GM23248 (cell line): ENCODE data around the gene CCNY. TPM values are rescaled to one million over a fixed set of nuclear protein-coding genes. Genes with fewer than 3 reads are reported as not detected.
A peak's percentile ranks its signal among the peaks of the same experiment; 100 is the strongest.

Experiments
- DNase-seq: peaks from one replicate; pipeline ENCODE4 v3.0.0-alpha.2; 2015
- H2AFZ ChIP-seq: fragments of 200-600 bp; sonication (generic); 2 replicates; pipeline ENCODE4 v1.6.1; 2016; ENCODE audit warnings: antibody characterized with exemption
- H3F3A ChIP-seq: fragments of 200-600 bp; sonication (generic); 2 replicates; pipeline ENCODE4 v1.6.1; 2016; ENCODE audit warnings: mild to moderate bottlenecking, antibody characterized with exemption, mixed run types; ENCODE audit not compliant: insufficient read depth
- H3K27ac ChIP-seq: fragments of 200-600 bp; sonication (generic); 2 replicates; pipeline ENCODE4 v1.5.1; 2016; ENCODE audit warnings: mild to moderate bottlenecking
- H3K27me3 ChIP-seq: fragments of 200-600 bp; sonication (generic); replicated peaks from 2 replicates; pipeline ENCODE4 v1.6.1; 2016; ENCODE audit warnings: mild to moderate bottlenecking; ENCODE audit not compliant: insufficient read depth
- H3K36me3 ChIP-seq: fragments of 200-600 bp; sonication (generic); 2 replicates; pipeline ENCODE4 v1.6.1; 2016; ENCODE audit warnings: low read depth, mild to moderate bottlenecking
- H3K4me1 ChIP-seq: fragments of 200-600 bp; sonication (generic); 2 replicates; pipeline ENCODE4 v1.6.1; 2016; ENCODE audit warnings: mild to moderate bottlenecking; ENCODE audit not compliant: insufficient read depth
- H3K4me2 ChIP-seq: fragments of 200-600 bp; sonication (generic); one replicate; pipeline ENCODE4 v1.6.1; 2016; ENCODE audit warnings: mild to moderate bottlenecking; ENCODE audit not compliant: unreplicated experiment
- H3K4me3 ChIP-seq: fragments of 200-600 bp; sonication (generic); 2 replicates; pipeline ENCODE4 v1.5.1; 2016; ENCODE audit warnings: mild to moderate bottlenecking
- H3K79me2 ChIP-seq: fragments of 200-600 bp; sonication (generic); 2 replicates; pipeline ENCODE4 v1.6.1; 2016; ENCODE audit warnings: mild to moderate bottlenecking; ENCODE audit not compliant: insufficient read depth
- H3K9ac ChIP-seq: fragments of 200-600 bp; sonication (generic); 2 replicates; pipeline ENCODE4 v1.6.1; 2016; ENCODE audit warnings: mild to moderate bottlenecking
- H3K9me2 ChIP-seq: fragments of 200-600 bp; sonication (generic); 2 replicates; pipeline ENCODE4 v1.6.1; 2016; ENCODE audit warnings: mixed run types, mild to moderate bottlenecking, moderate library complexity; ENCODE audit not compliant: insufficient read depth
- H3K9me3 ChIP-seq: fragments of 200-600 bp; sonication (generic); one replicate; pipeline ENCODE4 v1.6.1; 2017; ENCODE audit warnings: low read depth
- H4K20me1 ChIP-seq: fragments of 200-600 bp; sonication (generic); 2 replicates; pipeline ENCODE4 v1.6.0; 2016; ENCODE audit not compliant: insufficient read depth
- EZH2 ChIP-seq: fragments of 200-600 bp; sonication (generic); IDR thresholded peaks from 2 replicates; pipeline ENCODE4 v1.6.1; 2018; ENCODE audit warnings: antibody characterized with exemption, mild to moderate bottlenecking; ENCODE audit not compliant: insufficient read depth, poor library complexity, severe bottlenecking
- EZH2phosphoT487 ChIP-seq: fragments of 200-600 bp; sonication (generic); IDR thresholded peaks from 2 replicates; pipeline ENCODE4 v1.6.1; 2018; ENCODE audit warnings: antibody characterized with exemption, moderate library complexity, mild to moderate bottlenecking, low read depth; ENCODE audit not compliant: insufficient read depth
- WGBS, 2 experiments: methylation state at CpG; one replicate each; pipeline ENCODE4 v1.1.6; 2015 to 2017; ENCODE audit warnings: low lambda C conversion rate in 2 of 2, low coverage in 1 of 2; ENCODE audit errors: missing lambda C conversion rate in 2 of 2; 5-methylcytosine and 5-hydroxymethylcytosine counted together
- in situ Hi-C: fragments of 300-500 bp; cut with MboI; formaldehyde crosslinking; loops from 2 replicates; pipeline ENCODE4 v1.15.0; 2020
- polyA plus RNA-seq: library from polyadenylated mRNA; unstranded; fragments of >200 nt; fragmentation: Nextera tagmentation; extraction: Ambion mirVana; gene quantifications from 2 replicates; pipeline ENCODE4 v1.2.1, GENCODE V29; 2016
- total RNA-seq: library from RNA; depleted of rRNA; stranded (reverse); fragments of >200 nt; shearing (Covaris generic); gene quantifications from 2 replicates; pipeline ENCODE4 v1.2.3, GENCODE V29; 2014

CCNY gene
- total and polyA plus RNA-seq, 2 experiments from 2014 or later, result 12.8 to 70.4 TPM

DNA sequence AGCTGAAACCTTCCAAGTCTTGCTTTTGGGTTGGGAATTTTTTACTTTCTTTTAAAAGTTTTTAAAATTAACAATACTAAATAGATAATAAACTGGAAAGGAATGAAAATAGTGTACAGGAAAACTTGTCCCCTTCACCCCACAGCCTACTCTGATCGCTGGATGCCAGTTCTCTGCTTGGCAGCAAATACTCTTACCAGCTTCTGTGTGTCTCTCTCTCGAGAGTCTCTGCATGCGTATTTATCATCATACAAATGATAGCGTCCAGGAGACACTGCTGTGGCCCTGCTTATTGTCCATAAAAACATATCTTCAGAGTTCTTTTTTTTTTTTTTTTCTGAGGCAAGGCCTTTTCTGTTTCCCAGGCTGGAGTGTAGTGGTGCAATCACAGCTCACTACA, 101.5 kb downstream of the CCNY start:
- WGBS, 2 experiments, result 94 to 98% methylated on average over 4 of the region's 4 CpGs
- TF ChIP-seq EZH2 (no peak), EZH2phosphoT487 (no peak)
- no peak overlapping the region for H3K27ac ChIP-seq
- peaks cover 23% of the 10 kb centered on the region for H4K20me1 ChIP-seq
- no peak for DNase-seq
- in situ Hi-C loops, result no loop called here
- no peak overlapping the region for H2AFZ ChIP-seq
- no peak overlapping the region for H3K9ac ChIP-seq
- no peak overlapping the region for H3K4me3 ChIP-seq
- peaks cover 100% of the 10 kb centered on the region for H3K79me2 ChIP-seq
- H3K9me2 ChIP-seq, result no peaks in the 10 kb centered on the region
- H3F3A ChIP-seq, result peaks cover 21% of the 10 kb centered on the region
- H3K4me2 ChIP-seq, result no peak overlapping the region
- H3K9me3 ChIP-seq, result no peaks in the 10 kb centered on the region
- H3K4me1 ChIP-seq, result peaks cover 27% of the 10 kb centered on the region
- no peaks in the 10 kb centered on the region for H3K27me3 ChIP-seq
- H3K36me3 ChIP-seq, result no peaks in the 10 kb centered on the region

DNA sequence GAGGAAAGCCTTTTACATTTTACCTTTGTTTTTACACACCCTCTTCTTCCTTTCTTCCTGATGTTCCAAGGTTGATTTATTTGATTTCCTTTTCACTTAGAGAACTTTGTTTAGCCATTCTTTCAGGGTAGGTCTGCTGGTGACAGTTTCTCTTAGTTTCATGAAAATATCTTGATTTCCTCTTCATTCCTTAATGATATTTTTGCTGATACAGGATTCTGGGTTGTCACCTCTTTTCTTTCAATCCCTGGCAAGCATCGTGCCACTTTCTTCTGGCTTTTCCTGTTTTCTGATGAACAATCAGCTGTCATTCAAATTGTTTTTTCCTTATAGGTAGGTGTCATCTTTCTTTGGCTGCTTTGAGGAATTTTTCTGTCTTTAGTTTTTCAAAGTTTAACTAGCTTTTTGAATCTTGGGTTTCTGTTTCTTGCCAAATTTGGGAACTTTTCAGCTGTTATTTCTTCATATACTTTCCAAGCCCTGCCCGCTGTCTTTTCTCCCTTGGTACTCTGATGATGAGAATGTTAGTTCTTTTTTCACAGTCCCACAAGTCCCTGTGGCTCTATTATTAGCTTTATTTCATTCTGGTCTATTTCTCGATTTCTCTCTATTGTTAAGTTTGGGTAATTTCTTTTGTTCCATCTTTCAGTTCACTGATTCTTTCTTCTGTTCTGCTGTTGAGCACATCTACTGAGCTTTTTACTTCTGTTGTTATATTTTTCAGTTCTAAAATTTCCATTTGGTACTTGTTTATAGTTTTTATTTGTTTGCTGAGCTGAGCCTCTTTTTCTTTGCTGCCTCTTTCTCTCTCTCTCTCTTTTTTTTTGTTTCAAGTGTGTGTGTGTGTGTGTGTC, 102.6 kb downstream of the CCNY start:
- DNase-seq, result no peak
- no peak for TF ChIP-seq EZH2phosphoT487
- TF ChIP-seq EZH2, result no peak
- 99% methylated on average over 3 of the region's 3 CpGs for WGBS, 2 experiments
- H2AFZ ChIP-seq, result no peak overlapping the region
- H3K4me1 ChIP-seq, result peaks cover 20% of the 10 kb centered on the region
- H3K9me3 ChIP-seq, result no peaks in the 10 kb centered on the region
- 0 out of 2 replicates have a peak, but pooled peaks cover 4% of the 10 kb centered on the region for H3K36me3 ChIP-seq
- H3K4me3 ChIP-seq, result no peak overlapping the region
- no peak overlapping the region for H3K27ac ChIP-seq
- peaks cover 100% of the 10 kb centered on the region for H3K79me2 ChIP-seq
- H3F3A ChIP-seq, result peaks cover 23% of the 10 kb centered on the region
- H4K20me1 ChIP-seq, result peaks cover 17% of the 10 kb centered on the region
- H3K9ac ChIP-seq, result no peak overlapping the region
- in situ Hi-C loops, result no loop called here
- no peak overlapping the region for H3K4me2 ChIP-seq
- H3K9me2 ChIP-seq, result no peaks in the 10 kb centered on the region
- H3K27me3 ChIP-seq, result no peaks in the 10 kb centered on the region

DNA sequence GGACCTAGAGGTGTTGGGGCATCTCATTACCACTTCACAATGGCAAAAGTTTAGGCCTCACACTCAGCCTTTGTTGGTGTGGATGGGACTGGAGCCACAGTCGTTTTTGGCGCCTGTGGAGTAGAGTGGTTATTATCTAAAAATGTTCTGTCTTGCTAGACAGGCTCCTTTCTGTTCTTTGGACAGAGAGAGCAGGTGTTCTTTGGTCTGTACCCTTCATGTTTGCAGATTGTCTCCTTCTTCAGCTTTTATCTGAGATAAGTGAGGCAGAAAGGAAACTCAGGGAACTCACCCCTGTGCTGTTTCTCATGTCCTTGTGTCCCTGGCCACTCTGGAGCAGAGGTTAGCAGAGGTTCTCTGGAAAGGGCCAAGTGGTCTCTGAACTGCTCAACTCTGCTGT, 103.7 kb downstream of the CCNY start:
- Histone ChIP-seq H3K27ac (no peak overlapping the region), H3K4me2 (no peak overlapping the region), H3K9me2 (no peaks in the 10 kb centered on the region), H3K4me1 (peaks cover 14% of the 10 kb centered on the region), H3K4me3 (no peak overlapping the region), H3F3A (peaks cover 15% of the 10 kb centered on the region), H3K9me3 (no peaks in the 10 kb centered on the region), H3K9ac (no peak overlapping the region), H3K36me3 (0 out of 2 replicates have a peak, but pooled peaks cover 4% of the 10 kb centered on the region), H3K27me3 (no peaks in the 10 kb centered on the region), H3K79me2 (peaks cover 100% of the 10 kb centered on the region), H4K20me1 (0 out of 2 replicates have a peak, but pooled peaks cover 9% of the 10 kb centered on the region), H2AFZ (no peak overlapping the region)
- 84 to 87% methylated on average over 2 of the region's 2 CpGs for whole genome bisulfite sequencing, 2 experiments
- DNase-seq, result no peak
- no peak for TF ChIP-seq EZH2phosphoT487
- in situ Hi-C loops, result no loop called here

DNA sequence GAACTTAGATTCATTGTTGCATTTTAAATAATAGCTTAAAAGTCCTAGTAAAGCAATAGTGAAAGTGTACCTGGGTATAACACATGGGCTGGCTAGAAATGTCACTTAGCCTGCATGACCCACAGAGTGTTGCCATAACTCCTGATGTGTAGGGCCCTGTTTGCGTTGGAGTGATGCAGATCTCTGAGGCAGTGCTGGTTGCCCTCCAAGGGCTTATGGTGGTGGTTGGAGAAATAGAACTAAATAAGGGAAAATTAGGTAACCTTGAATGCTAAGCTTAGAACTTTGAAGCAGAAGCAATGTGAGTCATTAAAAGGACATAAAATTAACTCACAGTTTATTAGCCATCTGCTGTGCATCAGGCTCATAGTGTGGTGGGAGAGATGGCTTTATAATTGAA, 105.7 kb downstream of the CCNY start:
- H3K79me2 ChIP-seq, result peaks cover 100% of the 10 kb centered on the region
- H3K4me2 ChIP-seq, result no peak overlapping the region
- H3F3A ChIP-seq, result peaks cover 15% of the 10 kb centered on the region
- 0 out of 2 replicates have a peak, but pooled peaks cover 4% of the 10 kb centered on the region for H3K36me3 ChIP-seq
- DNase-seq, result peak; percentile 74
- 0 out of 2 replicates have a peak, but pooled peaks cover 9% of the 10 kb centered on the region for H4K20me1 ChIP-seq
- 39 to 41% methylated on average over 1 of the region's 1 CpG for WGBS, 2 experiments
- H3K9me3 ChIP-seq, result no peaks in the 10 kb centered on the region
- in situ Hi-C loops, result no loop called here
- H2AFZ ChIP-seq, result no peak overlapping the region
- peak overlapping the region; percentile 44 for H3K27ac ChIP-seq
- H3K9me2 ChIP-seq, result no peaks in the 10 kb centered on the region
- no peaks in the 10 kb centered on the region for H3K27me3 ChIP-seq
- peaks cover 25% of the 10 kb centered on the region for H3K4me1 ChIP-seq
- no peak for TF ChIP-seq EZH2phosphoT487
- no peak for TF ChIP-seq EZH2
- H3K9ac ChIP-seq, result no peak overlapping the region
- H3K4me3 ChIP-seq, result no peak overlapping the region
